Measurements from ENCODE around the gene PNPLA1. TPM values are rescaled to one million over a fixed set of nuclear protein-coding genes. Genes with fewer than 3 reads are reported as not detected.

The PNPLA1 gene
- total and polyA plus RNA-seq, 10 of the 15 experiments (the other 5 are each of a cell fraction or from before 2014, with no cell fraction given), result 0.04 TPM; not detected in 9

DNA sequence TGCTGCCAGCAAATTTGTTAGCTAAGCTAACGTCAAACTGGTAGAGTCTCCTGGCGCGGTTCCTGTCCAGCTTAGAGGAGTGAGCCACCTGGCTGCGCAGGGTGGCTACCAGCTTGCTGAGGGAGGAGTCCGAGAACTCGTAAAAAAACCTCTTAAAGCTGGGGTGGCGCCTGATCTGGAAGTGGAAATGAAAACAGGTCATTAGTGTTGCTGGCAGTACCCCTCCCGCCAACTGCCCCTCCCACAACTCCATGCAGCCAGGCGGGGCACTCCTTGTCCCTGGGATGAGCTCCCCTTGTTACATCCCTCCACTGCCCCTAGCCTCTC is 49.5 kb downstream of the PNPLA1 start (continued):
- no peak for TF ChIP-seq KLF5 (IDR thresholded peaks at IDR 0.05; ENCODE audit: partially characterized antibody)

DNA sequence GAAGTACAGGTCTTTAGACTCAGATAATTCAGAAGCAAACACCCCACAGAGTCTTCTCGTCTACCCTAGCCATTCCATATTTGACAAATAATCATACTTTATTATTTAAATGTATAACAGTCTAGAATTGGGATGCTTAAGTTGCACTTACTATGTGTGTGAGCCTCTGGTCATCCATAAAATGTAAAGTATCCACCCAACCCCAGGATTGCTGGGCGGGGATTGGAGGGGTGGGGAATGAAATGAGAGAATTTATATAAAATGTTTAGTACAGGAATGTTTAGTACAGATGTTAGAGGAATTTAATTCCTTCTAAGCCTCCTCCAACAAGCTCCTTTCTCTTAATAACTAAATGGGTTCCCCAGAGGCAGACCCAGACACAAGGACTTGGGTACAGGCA is 50.0 kb downstream of the PNPLA1 start:
- no peak overlapping the region for H2AFZ ChIP-seq (ENCODE audit: control insufficient read depth, low read depth, low read length)
- TF ChIP-seq POLR2A (IDR thresholded peaks at IDR 0.05; ENCODE audit: low read depth, low read length) (no peak), FOXK2 (IDR thresholded peaks at IDR 0.05) (no peak), MTA3 (IDR thresholded peaks at IDR 0.05; ENCODE audit: borderline replicate concordance, low read length) (no peak), STAT1 (conservative IDR thresholded peaks at IDR 0.05) (no peak), TCF7 (IDR thresholded peaks at IDR 0.05; ENCODE audit: borderline replicate concordance) (no peak), POU2F2 (IDR thresholded peaks at IDR 0.05; ENCODE audit: borderline replicate concordance, low read depth, low read length) (no peak), ESRRA (IDR thresholded peaks at IDR 0.05; ENCODE audit: low read length) (no peak), SREBF1 (IDR thresholded peaks at IDR 0.05; ENCODE audit: low read length) (no peak), TCF3 (IDR thresholded peaks at IDR 0.05; ENCODE audit: borderline replicate concordance, insufficient read depth, low read depth, low read length) (no peak), PBX3 (IDR thresholded peaks at IDR 0.05; ENCODE audit: insufficient replicate concordance, low read depth, low read length) (no peak), SRF (IDR thresholded peaks at IDR 0.05; ENCODE audit: low read depth in 2 of 2, low read length in 2 of 2) (no peak), USF1 (IDR thresholded peaks at IDR 0.05; ENCODE audit: borderline replicate concordance, extremely low read length, insufficient read depth, low read depth, low read length) (no peak), HDAC6 (IDR thresholded peaks at IDR 0.05; ENCODE audit: unreplicated experiment) (no peak), SIX5 (IDR thresholded peaks at IDR 0.05; ENCODE audit: low read depth, low read length, severe bottlenecking) (no peak), HDGF (IDR thresholded peaks at IDR 0.05) (no peak), SP1 (IDR thresholded peaks at IDR 0.05; ENCODE audit: low read depth, low read length) (no peak)
- TF ChIP-seq, protein P1, sequence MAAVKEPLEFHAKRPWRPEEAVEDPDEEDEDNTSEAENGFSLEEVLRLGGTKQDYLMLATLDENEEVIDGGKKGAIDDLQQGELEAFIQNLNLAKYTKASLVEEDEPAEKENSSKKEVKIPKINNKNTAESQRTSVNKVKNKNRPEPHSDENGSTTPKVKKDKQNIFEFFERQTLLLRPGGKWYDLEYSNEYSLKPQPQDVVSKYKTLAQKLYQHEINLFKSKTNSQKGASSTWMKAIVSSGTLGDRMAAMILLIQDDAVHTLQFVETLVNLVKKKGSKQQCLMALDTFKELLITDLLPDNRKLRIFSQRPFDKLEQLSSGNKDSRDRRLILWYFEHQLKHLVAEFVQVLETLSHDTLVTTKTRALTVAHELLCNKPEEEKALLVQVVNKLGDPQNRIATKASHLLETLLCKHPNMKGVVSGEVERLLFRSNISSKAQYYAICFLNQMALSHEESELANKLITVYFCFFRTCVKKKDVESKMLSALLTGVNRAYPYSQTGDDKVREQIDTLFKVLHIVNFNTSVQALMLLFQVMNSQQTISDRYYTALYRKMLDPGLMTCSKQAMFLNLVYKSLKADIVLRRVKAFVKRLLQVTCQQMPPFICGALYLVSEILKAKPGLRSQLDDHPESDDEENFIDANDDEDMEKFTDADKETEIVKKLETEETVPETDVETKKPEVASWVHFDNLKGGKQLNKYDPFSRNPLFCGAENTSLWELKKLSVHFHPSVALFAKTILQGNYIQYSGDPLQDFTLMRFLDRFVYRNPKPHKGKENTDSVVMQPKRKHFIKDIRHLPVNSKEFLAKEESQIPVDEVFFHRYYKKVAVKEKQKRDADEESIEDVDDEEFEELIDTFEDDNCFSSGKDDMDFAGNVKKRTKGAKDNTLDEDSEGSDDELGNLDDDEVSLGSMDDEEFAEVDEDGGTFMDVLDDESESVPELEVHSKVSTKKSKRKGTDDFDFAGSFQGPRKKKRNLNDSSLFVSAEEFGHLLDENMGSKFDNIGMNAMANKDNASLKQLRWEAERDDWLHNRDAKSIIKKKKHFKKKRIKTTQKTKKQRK (IDR thresholded peaks at IDR 0.05; ENCODE audit: low read depth, low read length), result no peak

More for the DNA sequence above, 50.0 kb downstream of the PNPLA1 start:
- SMC1A ChIA-PET (ENCODE audit: uncharacterized antibody, unreplicated experiment), result interaction anchor here (1.1 to 3.0 kb wide), 4 partner anchors 14 to 39 kb away, joined by 3 to 9 read pairs (median 5); partner anchors contain the start of gene BNIP5
- intact Hi-C loops (cut with micrococcal nuclease; ENCODE audit: unreplicated experiment) (no loop called here), in situ Hi-C loops (cut with MboI) (no loop called here)
- no peaks in the 10 kb centered on the region for H3K9me3 ChIP-seq (replicated peaks; ENCODE audit: control insufficient read depth, insufficient read depth, low read length)
- no peaks in the 10 kb centered on the region for H3K4me1 ChIP-seq (ENCODE audit: control insufficient read depth, insufficient read depth, low read length)
- H3K4me2 ChIP-seq (ENCODE audit: control insufficient read depth, insufficient read depth), result no peak overlapping the region
- no TSS peak for BruUV-seq (replicated peaks)
- CTCF ChIA-PET, result interaction anchor here (0.7 to 2.3 kb wide), 5 partner anchors 8 to 21 kb away, joined by 3 to 8 read pairs (median 4); no protein-coding TSS in a partner anchor
- H3K36me3 ChIP-seq (ENCODE audit: control insufficient read depth in 2 of 2, insufficient read depth in 2 of 2, low read length in 1 of 2), result no peaks in the 10 kb centered on the region
- H3K27ac ChIP-seq (ENCODE audit: control insufficient read depth, insufficient read depth), result no peak overlapping the region
- H3K27me3 ChIP-seq (replicated peaks in 1 of 2; ENCODE audit: control insufficient read depth in 2 of 2, insufficient read depth in 2 of 2, low read length in 1 of 2), result no peaks in the 10 kb centered on the region
- 2% methylated on average over 2 of the region's 2 CpGs for WGBS (ENCODE audit: insufficient coverage, insufficient replicate concordance, low lambda C conversion rate, missing lambda C conversion rate)
- no peak overlapping the region for H3K9ac ChIP-seq (ENCODE audit: control insufficient read depth, insufficient read depth, low read length)
- RAD21 ChIA-PET (ENCODE audit: unreplicated experiment), result no interaction called here
- no peaks in the 10 kb centered on the region for H4K20me1 ChIP-seq (ENCODE audit: control insufficient read depth, insufficient read depth)
- H3K79me2 ChIP-seq (ENCODE audit: control insufficient read depth, insufficient read depth, low read length), result no peaks in the 10 kb centered on the region
- H3K4me3 ChIP-seq, result no peak overlapping the region
- DNase-seq (ENCODE audit: low read depth, low spot score) (no peak), ATAC-seq (no peak), FAIRE-seq (no peak)
- POLR2A ChIA-PET, result interaction anchor here (0.6 kb wide), 1 partner anchor 126 kb away, joined by 4 read pairs; no protein-coding TSS in a partner anchor
